ENCODE data around the gene GRK2. TPM values are rescaled to one million over a fixed set of nuclear protein-coding genes. Genes with fewer than 3 reads are reported as not detected.

Gene GRK2
- total and polyA plus RNA-seq, 2 of the 13 experiments (the other 11 are each of a cell fraction or from before 2014, with no cell fraction given) = 31.3 to 42.4 TPM

- no peak for TF ChIP-seq PRDM15 (CRISPR knock-in tag; IDR thresholded peaks at IDR 0.05)
- TF ChIP-seq EED (CRISPR knock-in tag; IDR thresholded peaks at IDR 0.05) = no peak
- TF ChIP-seq CEBPZ (IDR thresholded peaks at IDR 0.05; ENCODE audit: low read length) = no peak
- peak; percentile 21; the same call in 1 of the 2 replicates for TF ChIP-seq MTA1 (CRISPR knock-in tag; IDR thresholded peaks at IDR 0.05; ENCODE audit: borderline replicate concordance)
- TF ChIP-seq ZNF614 (CRISPR knock-in tag; IDR thresholded peaks at IDR 0.05; ENCODE audit: borderline replicate concordance) = no peak
- TF ChIP-seq, protein P1, sequence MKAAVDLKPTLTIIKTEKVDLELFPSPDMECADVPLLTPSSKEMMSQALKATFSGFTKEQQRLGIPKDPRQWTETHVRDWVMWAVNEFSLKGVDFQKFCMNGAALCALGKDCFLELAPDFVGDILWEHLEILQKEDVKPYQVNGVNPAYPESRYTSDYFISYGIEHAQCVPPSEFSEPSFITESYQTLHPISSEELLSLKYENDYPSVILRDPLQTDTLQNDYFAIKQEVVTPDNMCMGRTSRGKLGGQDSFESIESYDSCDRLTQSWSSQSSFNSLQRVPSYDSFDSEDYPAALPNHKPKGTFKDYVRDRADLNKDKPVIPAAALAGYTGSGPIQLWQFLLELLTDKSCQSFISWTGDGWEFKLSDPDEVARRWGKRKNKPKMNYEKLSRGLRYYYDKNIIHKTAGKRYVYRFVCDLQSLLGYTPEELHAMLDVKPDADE (CRISPR knock-in tag; IDR thresholded peaks at IDR 0.05) = peak; percentile 39; the same call in 1 of the 2 replicates
- TF ChIP-seq ZNF780A (CRISPR knock-in tag; IDR thresholded peaks at IDR 0.05) = no peak
These were observed 37.6 kb downstream of the GRK2 start (continued) for GRCh38 chr11:67303835-67304411.

Data from HepG2 (cell line).